HG03439 (cell line): ENCODE results near the gene CD55.

Source experiments
- ATAC-seq: cut with Tn5 transposase; IDR thresholded peaks from one replicate; pipeline ENCODE4 v1.9.1; 2021; ENCODE audit warnings: mild to moderate bottlenecking, moderate library complexity; ENCODE audit not compliant: unreplicated experiment

Gene CD55, protein sequence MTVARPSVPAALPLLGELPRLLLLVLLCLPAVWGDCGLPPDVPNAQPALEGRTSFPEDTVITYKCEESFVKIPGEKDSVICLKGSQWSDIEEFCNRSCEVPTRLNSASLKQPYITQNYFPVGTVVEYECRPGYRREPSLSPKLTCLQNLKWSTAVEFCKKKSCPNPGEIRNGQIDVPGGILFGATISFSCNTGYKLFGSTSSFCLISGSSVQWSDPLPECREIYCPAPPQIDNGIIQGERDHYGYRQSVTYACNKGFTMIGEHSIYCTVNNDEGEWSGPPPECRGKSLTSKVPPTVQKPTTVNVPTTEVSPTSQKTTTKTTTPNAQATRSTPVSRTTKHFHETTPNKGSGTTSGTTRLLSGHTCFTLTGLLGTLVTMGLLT

DNA sequence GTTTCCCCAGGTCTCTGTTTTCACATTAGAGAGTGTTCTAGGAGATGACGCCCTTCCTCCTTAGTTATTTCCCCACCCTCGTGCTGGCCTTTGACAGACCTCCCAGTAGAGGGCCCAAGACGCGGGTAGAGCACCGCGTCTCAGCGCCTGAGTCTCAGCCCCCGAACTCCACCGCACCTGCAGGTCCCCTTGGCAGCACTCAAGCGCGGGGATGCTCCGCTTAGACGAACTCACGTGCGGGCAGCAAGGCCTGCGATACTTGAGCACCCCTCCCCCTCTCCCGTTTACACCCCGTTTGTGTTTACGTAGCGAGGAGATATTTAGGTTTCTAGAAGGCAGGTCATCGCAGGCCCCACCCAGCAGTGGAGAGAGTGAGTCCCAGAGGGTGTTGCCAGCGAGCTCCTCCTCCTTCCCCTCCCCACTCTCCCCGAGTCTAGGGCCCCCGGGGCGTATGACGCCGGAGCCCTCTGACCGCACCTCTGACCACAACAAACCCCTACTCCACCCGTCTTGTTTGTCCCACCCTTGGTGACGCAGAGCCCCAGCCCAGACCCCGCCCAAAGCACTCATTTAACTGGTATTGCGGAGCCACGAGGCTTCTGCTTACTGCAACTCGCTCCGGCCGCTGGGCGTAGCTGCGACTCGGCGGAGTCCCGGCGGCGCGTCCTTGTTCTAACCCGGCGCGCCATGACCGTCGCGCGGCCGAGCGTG lies at the start of gene CD55:
Gene CD55 (plus strand): TSS at position 600 of the 711 bp plus-strand sequence. CDS start 88 bp downstream, at position 688.
- peak; percentile 94 for ATAC-seq

GRCh38 chr1:207274882-207275281 lies 46.6 kb upstream of the CD55 start:
- ATAC-seq: no peak

- ATAC-seq: no peak
Observed at GRCh38 chr1:207276465-207276864, 45.0 kb upstream of the CD55 start.

DNA sequence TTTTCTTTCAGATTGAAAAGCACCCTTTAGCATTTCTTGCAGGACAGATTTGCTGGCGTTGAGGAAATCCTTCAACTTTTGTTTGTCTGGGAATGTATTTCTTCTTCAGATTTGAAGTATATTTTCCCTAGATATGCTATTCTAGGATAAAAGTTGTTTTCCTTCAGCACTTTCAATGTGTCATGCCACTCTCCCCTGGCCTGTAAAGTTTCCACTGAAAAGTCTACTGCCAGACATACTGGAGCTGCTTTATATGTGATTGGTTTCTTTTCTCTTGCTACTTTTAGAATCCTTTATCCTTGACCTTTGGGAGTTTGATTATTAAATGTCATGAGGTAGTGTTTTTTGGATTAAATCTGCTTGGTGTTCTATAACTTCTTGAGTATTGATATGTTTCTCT lies 44.2 kb upstream of the CD55 start:
- ATAC-seq: no peak

- no peak for ATAC-seq
Observed at GRCh38 chr1:207279652-207280051, 41.8 kb upstream of the CD55 start.

GRCh38 chr1:207280706-207281105 lies 40.8 kb upstream of the CD55 start:
- ATAC-seq: no peak

DNA sequence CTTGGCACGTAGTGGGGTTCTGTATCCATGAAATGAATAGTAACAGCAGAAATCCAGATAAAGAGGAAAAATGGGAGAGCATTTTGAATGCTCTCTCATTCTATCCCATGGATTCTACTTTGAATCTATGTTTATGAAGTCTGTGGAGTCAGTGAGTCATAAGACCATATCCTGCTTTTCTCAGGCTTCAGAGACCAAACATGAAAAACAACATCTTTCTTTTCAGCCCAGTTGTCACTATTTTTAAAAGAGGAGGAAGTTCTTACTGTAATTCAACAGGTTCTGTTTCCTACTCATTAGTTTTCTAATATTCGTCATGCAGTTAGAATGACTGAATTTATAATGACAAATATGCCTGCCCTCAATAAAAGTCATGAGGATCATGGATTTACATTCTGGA lies 39.4 kb upstream of the CD55 start:
- ATAC-seq: no peak

DNA sequence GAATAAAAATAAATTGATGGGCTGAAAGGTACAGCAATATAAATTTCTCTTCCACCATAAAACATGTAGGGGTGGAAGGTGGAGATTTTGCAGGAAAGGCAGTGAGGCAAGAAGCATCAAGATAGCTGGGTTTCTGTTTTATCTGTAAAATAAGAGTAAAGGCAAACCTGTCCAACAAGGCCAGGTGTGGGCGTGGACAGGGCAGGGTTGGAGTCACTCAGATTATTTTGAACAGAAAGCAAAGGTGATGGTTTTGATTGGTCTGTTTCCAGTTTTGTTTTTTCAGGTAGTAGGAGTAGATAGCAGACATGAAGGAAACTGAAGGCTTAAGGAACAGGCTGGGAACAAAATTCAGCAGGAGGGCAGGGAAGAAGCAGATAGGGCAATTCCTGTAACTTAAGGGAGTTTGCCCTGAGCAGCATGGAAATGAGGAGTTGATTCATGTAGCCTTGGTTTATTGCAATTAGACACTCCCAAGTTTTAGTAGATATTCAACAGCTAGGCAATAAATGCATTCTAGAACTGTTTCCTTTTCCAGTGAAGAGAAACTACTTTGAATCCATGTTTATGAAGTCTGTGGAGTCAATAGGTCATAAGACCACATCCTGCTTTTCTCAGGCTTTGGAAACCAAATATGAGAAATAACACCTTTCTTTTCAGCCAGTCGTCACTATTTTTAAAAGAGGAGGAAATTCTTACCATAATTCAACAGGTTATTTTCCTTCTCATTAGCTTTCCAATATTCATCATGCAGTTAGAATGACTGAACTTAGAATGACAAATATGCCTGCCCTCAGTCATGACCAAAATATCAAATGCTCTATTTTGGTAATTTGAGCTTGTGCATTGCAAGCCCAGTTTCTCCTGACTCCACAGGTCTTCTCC lies 38.7 kb upstream of the CD55 start:
- ATAC-seq: no peak

- ATAC-seq: no peak
Observed at GRCh38 chr1:207283421-207283820, 38.1 kb upstream of the CD55 start.

- ATAC-seq: no peak
Observed at GRCh38 chr1:207284209-207284897, 37.1 kb upstream of the CD55 start.

DNA sequence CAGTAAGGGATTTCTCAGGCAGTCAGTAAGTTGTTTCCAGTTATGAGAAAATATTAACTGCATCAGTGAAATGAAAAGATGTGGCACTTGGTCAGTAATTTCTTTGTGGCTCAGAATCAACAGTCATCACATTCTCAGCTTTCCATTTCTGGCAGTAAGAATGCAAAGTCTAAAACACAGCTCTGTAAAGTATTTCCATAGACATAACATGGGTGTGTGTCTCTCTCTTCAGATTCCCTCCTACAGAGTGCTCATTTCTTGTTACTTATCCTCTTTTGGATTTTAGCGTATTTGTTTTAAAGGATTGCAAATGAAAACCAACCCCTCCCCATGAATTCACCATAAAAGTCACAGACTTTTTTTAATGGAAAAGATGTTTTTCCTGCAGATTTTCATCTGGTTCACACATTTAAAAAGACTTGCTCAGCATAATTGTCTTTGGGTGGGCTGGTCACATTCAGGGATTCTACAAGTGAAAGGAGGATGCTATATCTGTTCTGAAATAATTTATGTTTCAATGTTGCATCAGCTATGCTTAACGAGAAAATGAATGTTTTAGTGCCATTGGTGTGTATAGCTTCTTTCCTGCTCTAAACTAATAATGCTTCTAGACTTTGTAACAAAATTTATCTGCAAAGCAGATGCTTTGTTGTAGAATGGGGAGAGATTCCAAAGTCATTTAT lies 34.6 kb upstream of the CD55 start:
- ATAC-seq: no peak

GRCh38 chr1:207288315-207288714 lies 33.2 kb upstream of the CD55 start:
- no peak for ATAC-seq

DNA sequence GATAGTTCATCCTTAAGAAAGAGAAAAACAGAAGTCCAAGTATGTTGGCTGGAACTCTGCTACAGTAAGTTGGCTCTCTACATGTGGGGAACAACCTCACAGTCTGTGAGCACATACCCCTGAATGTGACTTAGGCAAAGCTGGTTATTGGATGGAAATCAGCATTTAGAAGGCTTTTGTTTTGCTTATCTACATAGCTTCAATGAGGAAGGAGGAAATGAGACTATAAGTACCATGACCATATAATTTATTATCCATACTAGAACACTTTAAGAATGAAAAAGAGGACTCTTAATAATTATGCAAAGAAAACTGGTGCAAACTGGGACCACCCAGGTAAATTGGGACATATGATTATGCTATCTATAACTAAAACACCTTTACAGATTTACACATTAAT lies 31.7 kb upstream of the CD55 start:
- ATAC-seq: no peak

DNA sequence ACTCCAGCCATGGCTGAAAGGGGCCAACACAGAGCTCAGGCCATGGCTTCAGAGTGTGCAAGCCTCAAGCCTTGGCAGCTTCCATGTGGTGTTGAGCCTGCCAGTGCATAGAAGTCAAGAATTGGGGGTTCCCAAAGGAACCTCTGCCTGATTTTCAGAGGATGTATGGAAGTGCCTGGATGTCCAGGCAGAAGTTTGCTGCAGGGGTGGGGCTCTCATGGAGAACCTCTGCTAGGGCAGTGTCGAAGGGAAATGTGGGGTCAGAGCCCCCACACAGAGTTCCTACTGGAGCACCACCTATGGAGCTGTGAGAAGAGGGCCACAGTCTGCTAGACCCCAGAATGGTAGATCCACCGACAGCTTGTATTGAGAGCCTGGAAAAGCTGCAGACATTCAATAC lies 29.8 kb upstream of the CD55 start:
- no peak for ATAC-seq

DNA sequence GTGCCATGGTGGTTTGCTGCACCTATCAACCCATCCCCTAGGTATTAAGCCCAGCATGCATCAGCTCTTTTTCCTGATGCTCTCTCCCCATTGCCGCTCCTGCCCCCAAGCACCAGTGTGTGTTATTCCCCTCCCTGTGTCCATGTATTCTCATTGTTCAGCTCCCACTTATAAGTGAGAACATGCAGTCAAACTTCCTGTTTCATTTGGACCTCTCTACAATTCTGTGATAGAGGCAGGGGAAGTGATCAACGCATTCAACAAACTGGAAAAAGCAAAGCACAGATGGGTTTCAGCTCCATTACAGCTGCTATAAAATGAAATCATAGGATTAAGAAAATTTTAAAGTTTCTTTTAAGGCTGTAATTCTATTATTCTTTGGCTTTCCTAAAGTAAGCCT lies 23.3 kb upstream of the CD55 start:
- ATAC-seq: no peak

DNA sequence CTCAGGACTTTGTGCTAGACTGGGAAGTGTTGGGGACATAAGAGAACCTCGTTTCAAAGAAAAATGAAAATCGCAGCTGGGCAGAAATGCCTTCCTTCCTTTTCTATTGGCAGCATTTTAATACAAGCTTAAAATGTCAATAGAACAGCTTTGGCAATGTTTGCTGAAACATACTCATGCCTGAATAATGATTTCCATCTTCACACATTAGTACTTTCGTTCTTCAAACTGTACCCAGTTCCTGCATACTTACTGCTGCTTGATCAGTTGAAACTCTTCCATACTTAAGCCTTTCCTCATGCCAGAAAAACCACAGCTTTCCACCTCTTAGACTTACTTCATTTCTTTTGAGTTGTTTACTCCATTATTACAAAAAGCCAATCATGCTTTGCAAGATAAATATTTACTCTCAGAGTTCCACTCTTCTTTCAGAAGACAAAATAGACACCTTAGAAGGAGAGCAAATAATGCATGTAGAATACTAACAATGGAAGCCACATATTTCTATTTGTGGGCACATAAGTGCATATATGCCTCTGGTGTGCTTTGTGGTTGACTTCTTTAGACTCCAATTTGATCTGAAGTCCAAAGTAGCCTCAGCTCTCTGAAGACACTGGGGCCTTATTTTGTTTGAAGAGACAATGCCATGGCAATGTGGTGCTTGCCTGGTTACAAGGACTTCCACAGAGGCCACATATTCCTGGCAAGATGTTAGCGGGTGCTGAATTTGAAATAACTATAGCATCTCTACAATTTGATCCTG lies 22.7 kb upstream of the CD55 start:
- no peak for ATAC-seq

DNA sequence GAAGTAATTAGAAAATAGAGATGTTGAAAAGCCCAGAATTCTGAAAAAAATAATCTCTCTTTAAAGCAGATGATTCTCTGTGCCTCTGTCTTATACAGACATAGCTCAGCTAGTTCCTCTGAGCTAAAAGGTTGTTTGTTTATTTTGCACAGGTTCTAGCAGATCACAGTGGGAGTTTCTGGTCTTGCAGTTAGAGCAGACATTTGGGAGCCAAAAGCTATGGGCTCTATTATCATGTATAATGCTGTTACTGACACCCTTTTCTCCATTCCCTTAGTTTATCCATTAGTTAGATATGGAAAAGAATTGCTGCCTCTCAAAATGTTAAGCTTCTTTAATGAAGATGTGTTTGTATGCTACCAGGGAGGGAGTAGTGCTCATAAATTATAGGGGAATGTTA lies 20.5 kb upstream of the CD55 start:
- ATAC-seq: no peak

- ATAC-seq: no peak
Observed at GRCh38 chr1:207302618-207303393, 18.7 kb upstream of the CD55 start.
